Omental fat pad (tissue), 4 donors: ENCODE measurements around the gene MCM7. TPM values are rescaled to one million over a fixed set of nuclear protein-coding genes. Genes with fewer than 3 reads are reported as not detected.

Experiments
- ATAC-seq: fragments of 150-250 bp; one replicate; pipeline ENCODE4 v1.9.1; 2016; ENCODE audit warnings: mild to moderate bottlenecking, moderate library complexity; ENCODE audit not compliant: low FRiP score
- DNase-seq: peaks from one replicate; pipeline ENCODE4 v3.0.0-alpha.2; 2019; ENCODE audit warnings: low spot score
- CTCF ChIP-seq, 3 donors: fragments of 450-650 bp; IDR thresholded peaks; one replicate each; pipeline ENCODE4 v1.5.1; 2016 to 2017; ENCODE audit warnings: antibody characterized with exemption in 3 of 3, mild to moderate bottlenecking in 3 of 3, moderate library complexity in 2 of 3
- total RNA-seq, 4 donors: library from RNA; depleted of rRNA; stranded (reverse); fragments of >200 nt; gene quantifications; one replicate each; pipeline ENCODE4 v1.1.0, GENCODE V29; 2016

The MCM7 gene
- total RNA-seq, 4 donors from 2014 or later, result 17.6 to 42.7 (median 28.7) TPM

- ATAC-seq (peak; percentile 34), DNase-seq (no peak)
- no peak for TF ChIP-seq CTCF (IDR thresholded peaks at IDR 0.05)
Measured at GRCh38 chr7:100119970-100120732, 19.0 kb upstream of the MCM7 start.

- TF ChIP-seq CTCF (IDR thresholded peaks at IDR 0.05), result no peak
- peak; percentile 76 for DNase-seq
- peak; percentile 92 for ATAC-seq
Measured at GRCh38 chr7:100119072-100119969, 18.1 kb upstream of the MCM7 start, which contains the start of the genes CNPY4 and TAF6. Gene CNPY4, plus strand, starts transcription at chr7:100119634. Its CDS starts 111 bp downstream, at chr7:100119745. Gene TAF6, minus strand, starts transcription at chr7:100119358. Its CDS starts 5,149 bp downstream, at chr7:100114209.

DNA sequence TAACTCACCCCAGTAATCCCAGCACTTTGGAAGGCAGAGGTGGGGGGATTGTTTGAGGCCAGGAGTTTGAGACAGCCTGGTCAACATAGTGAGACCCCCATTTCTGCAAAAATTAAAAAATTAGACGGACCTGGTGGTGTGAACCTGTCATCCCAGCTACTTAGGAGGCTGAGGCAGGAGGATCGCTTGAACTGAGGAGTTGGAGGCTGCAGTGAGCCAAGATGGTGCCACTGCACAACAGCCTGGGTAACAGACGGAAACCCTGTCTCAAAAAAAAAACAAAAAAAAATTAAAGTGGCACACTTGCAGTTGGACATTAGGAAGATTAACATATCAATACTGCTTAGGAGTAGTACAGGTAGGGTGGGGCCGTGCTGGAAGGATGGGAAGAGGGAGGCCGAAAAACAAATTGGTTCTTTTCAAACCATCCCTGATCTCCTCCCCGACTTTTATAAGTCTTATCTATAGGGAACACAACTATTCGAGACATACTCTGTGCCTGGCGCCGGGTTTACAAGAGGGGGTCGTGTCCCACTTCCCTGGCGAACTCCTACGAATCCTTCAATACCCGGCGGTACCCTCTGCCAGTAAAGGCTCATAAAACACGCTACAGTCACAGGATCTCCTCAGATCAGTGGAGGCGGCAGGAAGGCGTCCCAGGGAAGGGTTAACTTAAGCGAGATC lies 17.3 kb upstream of the MCM7 start:
- no peak for TF ChIP-seq CTCF (IDR thresholded peaks at IDR 0.05)
- DNase-seq, result no peak
- ATAC-seq, result no peak

DNA sequence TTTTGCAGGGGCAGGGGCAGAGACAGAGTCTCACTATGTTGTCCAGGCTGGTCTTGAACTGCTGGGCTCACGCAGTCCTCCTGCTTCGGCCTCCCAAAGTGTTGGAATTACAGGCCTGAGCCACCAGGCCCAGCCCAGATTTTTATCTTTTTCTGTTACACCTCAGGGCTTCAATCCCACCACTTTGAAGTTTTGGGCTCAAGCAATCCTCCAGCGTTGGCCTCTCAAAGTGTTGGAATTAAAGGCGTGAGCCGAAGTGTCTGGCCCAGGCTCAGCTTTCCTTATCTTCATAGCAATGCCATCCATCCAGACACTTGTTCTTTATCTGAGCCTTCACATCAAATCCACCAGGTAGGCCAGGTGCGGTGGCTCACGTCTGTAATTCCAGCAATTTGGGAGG lies 13.8 kb upstream of the MCM7 start:
- DNase-seq (no peak), ATAC-seq (no peak)
- TF ChIP-seq CTCF (IDR thresholded peaks at IDR 0.05), result no peak

GRCh38 chr7:100111914-100112313 lies 10.7 kb upstream of the MCM7 start:
- DNase-seq (no peak), ATAC-seq (no peak)
- no peak for TF ChIP-seq CTCF (IDR thresholded peaks at IDR 0.05)

DNA sequence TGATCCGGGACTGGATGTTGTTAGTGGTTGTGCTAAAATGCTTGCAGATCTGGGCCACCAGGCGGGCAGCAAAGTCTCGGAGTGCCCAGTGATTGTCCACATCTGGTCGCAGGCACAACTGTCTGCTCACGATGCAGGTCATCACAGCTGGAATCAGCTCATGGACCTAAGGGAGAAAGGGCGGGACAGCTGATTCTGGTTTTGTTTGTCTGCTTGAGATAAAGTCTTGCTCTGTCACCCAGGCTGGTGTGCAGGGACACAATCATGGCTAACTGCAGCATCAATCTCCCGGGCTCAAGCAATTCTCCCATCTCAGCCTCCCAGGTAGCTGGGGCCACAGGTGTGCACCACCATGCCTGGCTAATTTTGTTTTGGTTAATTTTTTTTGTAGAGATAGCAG lies 10.0 kb upstream of the MCM7 start:
- DNase-seq, result no peak
- no peak for TF ChIP-seq CTCF (IDR thresholded peaks at IDR 0.05)
- no peak for ATAC-seq
